Muscle of back (tissue), 10 donors: ENCODE data around the gene FANCC. TPM values are rescaled to one million over a fixed set of nuclear protein-coding genes. Genes with fewer than 3 reads are reported as not detected.

Experiments used
- polyA plus RNA-seq, 10 donors: library from polyadenylated mRNA; unstranded; fragments of 120-200 nt; gene quantifications; one replicate each; pipeline ENCODE4 v1.2.1, GENCODE V29; 2013; ENCODE audit not compliant: insufficient read length in 10 of 10

Gene FANCC
- polyA plus RNA-seq, 10 donors = 10.6 to 18.9 (median 15.4) TPM

Other genes with a start within 250 kb of the FANCC start
- gene PTCH1, start 199.3 kb upstream of the FANCC start, polyA plus RNA-seq = 10 to 100 TPM in 3 of 10 donors, 1 to 10 TPM in 7; 5.1 to 32.6 (median 7.7) TPM